ENCODE measurements around the gene OTUB2.
"Not testable (repeated sequence)": the region's sequence is repeated elsewhere in the genome, so short reads cannot be mapped to it uniquely, and the experiment has no call there.

OTUB2 gene

DNA sequence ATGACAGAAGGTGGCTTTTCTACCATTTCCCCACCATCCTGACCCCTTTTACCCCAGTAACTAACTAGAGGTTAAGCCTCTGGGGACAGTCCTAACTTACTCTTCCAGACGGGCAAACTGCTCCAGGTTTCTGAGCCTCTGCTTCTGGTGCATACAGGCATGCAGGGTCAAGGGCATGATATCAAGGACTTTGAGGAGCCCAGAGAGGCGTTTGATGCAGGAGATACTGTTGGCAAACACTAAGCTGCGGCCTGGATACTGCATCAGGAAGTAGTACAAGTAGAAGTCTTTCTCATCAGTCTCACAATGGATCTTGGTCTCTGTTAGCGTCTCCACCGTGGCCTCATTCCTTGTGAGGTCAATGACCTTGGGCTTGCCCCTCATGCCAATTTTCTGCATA lies 33.9 kb downstream of the OTUB2 start:
- no peak for DNase-seq (ENCODE audit: extremely low spot score)
- ChIA-PET CTCF (no interaction called here), POLR2A (interaction anchor here (1.4 kb wide), 1 partner anchor 21 kb away, joined by 4 read pairs; the partner anchor contains the start of genes DDX24 and IFI27L1)
- TF ChIP-seq, protein P1, sequence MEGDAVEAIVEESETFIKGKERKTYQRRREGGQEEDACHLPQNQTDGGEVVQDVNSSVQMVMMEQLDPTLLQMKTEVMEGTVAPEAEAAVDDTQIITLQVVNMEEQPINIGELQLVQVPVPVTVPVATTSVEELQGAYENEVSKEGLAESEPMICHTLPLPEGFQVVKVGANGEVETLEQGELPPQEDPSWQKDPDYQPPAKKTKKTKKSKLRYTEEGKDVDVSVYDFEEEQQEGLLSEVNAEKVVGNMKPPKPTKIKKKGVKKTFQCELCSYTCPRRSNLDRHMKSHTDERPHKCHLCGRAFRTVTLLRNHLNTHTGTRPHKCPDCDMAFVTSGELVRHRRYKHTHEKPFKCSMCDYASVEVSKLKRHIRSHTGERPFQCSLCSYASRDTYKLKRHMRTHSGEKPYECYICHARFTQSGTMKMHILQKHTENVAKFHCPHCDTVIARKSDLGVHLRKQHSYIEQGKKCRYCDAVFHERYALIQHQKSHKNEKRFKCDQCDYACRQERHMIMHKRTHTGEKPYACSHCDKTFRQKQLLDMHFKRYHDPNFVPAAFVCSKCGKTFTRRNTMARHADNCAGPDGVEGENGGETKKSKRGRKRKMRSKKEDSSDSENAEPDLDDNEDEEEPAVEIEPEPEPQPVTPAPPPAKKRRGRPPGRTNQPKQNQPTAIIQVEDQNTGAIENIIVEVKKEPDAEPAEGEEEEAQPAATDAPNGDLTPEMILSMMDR (IDR thresholded peaks at IDR 0.05; ENCODE audit: control extremely low read depth, extremely low read depth, low read depth, missing control alignments), result no peak

DNA sequence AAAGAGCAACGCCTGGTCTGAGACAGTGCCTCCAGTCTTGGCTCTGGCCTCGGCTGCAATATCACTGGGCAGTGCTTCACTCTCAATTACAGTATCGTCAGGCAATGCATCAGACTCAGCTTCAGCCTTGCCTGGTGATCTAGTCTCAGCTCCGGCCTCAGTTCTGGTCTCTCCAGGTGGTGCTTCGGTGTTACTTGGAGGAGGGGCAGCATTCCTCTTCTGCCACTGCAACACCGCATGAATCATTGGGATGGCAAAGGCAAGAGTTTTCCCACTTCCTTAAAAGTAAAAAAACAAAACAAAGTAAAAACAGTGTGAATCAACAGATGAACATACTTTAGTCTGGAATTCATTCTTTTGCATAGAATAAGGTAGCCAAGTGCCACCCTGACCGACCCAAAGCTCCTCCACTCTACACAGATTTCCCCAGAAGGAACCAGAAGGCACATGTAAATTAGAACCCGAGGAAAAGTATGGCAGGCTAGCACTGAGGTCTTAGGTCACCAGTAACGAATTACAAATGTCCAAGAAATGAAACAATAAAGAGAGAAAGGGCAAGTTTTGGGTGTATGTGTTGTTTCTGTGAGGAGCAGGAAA lies 36.3 kb downstream of the OTUB2 start:
- TF ChIP-seq, protein P1 (IDR thresholded peaks at IDR 0.05; ENCODE audit: control extremely low read depth, extremely low read depth, low read depth, missing control alignments), result no peak
- DNase-seq (ENCODE audit: extremely low spot score), result no peak
- ChIA-PET POLR2A (no interaction called here), CTCF (interaction anchor here (1.1 to 2.2 kb wide), 3 partner anchors 10 to 70 kb away, joined by 3 to 14 read pairs (median 4); no protein-coding TSS in a partner anchor)

DNA sequence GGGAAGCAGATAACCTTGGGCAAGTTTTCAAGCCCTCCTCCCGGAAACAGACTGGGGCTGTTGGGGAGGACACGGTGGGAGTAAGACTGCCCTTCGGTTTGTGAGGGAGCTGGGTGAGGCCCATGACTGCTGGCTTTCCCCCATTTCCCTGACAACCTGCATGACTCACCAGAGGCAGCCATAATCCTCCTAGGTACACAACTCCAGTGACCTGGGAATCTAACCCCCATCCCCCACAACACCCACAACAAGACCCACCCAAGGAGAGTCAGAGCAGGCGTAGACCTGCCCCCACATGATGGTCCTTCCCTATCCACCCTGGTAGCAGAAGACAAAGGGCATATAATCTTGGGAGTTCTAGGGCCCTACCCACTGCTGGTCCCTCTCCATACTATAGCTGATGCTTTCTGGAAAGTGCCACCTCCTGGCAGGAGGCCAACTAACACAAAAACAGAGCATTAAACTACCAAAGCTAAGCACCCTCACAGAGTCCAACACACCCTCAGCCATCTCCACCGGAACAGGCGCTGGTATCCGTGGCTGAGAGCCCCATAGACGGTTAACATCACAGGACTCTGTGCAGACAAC lies 40.0 kb downstream of the OTUB2 start:
- CTCF ChIA-PET, result interaction anchor here (1.7 to 3.2 kb wide), 4 partner anchors 9 to 70 kb away, joined by 4 to 10 read pairs (median 6); no protein-coding TSS in a partner anchor
- POLR2A ChIA-PET, result interaction anchor here (1.3 to 1.8 kb wide), 2 partner anchors 9 to 13 kb away, joined by 3 to 8 read pairs; no protein-coding TSS in a partner anchor
- TF ChIP-seq, protein P1 (IDR thresholded peaks at IDR 0.05; ENCODE audit: control extremely low read depth, extremely low read depth, low read depth, missing control alignments), result no peak
- no peak for DNase-seq (ENCODE audit: extremely low spot score)

DNA sequence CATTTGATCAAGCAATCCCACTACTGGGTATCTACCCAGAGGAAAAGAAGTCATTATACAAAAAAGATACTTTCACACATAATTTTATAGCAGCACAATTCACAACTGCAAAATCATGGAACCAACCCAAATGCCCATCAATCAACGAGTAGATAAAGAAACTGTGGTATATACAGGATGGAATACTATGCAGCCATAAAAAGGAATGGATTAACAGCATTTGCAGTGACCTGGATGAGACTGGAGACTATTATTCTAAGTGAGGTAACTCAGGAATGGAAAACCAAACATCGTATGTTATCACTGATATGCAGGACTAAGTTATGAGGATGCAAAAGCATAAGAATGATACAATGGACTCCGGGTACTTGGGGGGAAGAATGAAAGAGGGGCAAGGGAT lies 45.9 kb downstream of the OTUB2 start:
- CTCF ChIA-PET; POLR2A ChIA-PET; DNase-seq (ENCODE audit: extremely low spot score): not testable (repeated sequence)

DNA sequence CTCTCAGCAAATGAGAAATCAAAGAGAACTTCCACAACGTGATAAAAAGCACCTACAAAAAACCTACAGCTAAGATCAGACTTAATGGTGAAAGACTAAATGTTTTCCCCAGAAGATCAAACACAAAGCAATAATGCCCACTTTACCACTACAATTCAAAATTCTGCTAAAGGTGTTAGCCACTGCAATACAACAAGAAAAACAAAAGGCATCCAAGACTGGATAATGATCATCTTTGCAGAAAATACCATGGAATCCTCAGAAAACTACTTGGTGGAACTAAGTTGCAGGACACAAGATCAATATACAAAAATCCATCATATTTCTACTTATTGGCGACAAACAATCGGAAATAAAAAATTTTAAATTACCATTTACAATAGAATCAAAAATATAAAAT lies 48.4 kb downstream of the OTUB2 start:
- ChIA-PET CTCF (interaction anchor here (1.0 to 1.6 kb wide), 2 partner anchors 62 to 135 kb away, joined by 3 to 4 read pairs; no protein-coding TSS in a partner anchor), POLR2A (interaction anchor here (1.0 kb wide), 1 partner anchor 10 kb away, joined by 3 read pairs; no protein-coding TSS in a partner anchor)
- TF ChIP-seq, protein P1 (IDR thresholded peaks at IDR 0.05; ENCODE audit: control extremely low read depth, extremely low read depth, low read depth, missing control alignments), result no peak
- no peak for DNase-seq (ENCODE audit: extremely low spot score)

DNA sequence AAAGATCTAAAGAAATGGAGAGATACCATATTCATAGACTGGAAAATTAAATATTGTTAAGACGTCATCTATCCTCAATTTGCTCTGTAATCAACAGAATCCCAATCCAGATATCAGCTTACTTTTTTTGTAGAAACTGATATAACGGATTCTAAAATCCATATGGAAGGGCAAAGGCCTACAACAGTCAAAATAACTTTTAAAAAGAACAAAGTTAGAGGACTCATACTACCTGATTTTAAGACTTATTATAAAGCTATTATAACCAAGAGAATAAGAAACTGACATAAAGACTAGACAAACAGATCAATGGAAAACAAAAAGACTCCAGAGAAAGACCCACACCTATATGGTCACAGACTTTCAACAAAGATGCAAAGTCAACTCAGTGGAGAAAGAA lies 48.9 kb downstream of the OTUB2 start:
- ChIA-PET CTCF (interaction anchor here (1.0 to 1.6 kb wide), 2 partner anchors 62 to 135 kb away, joined by 3 to 4 read pairs; no protein-coding TSS in a partner anchor), POLR2A (interaction anchor here (1.0 kb wide), 1 partner anchor 10 kb away, joined by 3 read pairs; no protein-coding TSS in a partner anchor)
- TF ChIP-seq, protein P1 (IDR thresholded peaks at IDR 0.05; ENCODE audit: control extremely low read depth, extremely low read depth, low read depth, missing control alignments), result no peak
- DNase-seq (ENCODE audit: extremely low spot score), result no peak
